Measurements from ENCODE around the gene CCP110.

DNA sequence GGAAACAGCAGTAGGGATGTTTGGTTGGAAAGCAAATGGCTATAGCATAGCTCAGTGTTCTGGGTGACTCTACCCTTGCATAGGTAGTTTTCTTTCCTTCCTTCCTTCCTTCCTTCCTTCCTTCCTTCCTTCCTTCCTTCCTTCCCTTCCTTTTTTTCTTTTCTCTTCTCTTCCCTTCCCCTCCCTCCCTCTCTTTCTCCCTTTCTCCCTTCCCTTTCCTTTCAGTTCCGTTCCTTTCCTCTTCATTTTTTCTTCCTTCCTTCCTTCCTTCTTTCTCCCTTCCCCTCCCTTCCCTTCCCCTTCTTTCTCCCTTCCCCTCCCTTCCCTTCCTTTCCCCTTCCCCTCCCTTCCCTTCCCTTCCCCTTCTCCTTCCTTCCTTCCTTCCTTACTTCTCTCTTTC is 33.1 kb upstream of the CCP110 start:
- TF ChIP-seq, protein P1, sequence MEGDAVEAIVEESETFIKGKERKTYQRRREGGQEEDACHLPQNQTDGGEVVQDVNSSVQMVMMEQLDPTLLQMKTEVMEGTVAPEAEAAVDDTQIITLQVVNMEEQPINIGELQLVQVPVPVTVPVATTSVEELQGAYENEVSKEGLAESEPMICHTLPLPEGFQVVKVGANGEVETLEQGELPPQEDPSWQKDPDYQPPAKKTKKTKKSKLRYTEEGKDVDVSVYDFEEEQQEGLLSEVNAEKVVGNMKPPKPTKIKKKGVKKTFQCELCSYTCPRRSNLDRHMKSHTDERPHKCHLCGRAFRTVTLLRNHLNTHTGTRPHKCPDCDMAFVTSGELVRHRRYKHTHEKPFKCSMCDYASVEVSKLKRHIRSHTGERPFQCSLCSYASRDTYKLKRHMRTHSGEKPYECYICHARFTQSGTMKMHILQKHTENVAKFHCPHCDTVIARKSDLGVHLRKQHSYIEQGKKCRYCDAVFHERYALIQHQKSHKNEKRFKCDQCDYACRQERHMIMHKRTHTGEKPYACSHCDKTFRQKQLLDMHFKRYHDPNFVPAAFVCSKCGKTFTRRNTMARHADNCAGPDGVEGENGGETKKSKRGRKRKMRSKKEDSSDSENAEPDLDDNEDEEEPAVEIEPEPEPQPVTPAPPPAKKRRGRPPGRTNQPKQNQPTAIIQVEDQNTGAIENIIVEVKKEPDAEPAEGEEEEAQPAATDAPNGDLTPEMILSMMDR (IDR thresholded peaks at IDR 0.05) = no peak
- TF ChIP-seq, protein P2, sequence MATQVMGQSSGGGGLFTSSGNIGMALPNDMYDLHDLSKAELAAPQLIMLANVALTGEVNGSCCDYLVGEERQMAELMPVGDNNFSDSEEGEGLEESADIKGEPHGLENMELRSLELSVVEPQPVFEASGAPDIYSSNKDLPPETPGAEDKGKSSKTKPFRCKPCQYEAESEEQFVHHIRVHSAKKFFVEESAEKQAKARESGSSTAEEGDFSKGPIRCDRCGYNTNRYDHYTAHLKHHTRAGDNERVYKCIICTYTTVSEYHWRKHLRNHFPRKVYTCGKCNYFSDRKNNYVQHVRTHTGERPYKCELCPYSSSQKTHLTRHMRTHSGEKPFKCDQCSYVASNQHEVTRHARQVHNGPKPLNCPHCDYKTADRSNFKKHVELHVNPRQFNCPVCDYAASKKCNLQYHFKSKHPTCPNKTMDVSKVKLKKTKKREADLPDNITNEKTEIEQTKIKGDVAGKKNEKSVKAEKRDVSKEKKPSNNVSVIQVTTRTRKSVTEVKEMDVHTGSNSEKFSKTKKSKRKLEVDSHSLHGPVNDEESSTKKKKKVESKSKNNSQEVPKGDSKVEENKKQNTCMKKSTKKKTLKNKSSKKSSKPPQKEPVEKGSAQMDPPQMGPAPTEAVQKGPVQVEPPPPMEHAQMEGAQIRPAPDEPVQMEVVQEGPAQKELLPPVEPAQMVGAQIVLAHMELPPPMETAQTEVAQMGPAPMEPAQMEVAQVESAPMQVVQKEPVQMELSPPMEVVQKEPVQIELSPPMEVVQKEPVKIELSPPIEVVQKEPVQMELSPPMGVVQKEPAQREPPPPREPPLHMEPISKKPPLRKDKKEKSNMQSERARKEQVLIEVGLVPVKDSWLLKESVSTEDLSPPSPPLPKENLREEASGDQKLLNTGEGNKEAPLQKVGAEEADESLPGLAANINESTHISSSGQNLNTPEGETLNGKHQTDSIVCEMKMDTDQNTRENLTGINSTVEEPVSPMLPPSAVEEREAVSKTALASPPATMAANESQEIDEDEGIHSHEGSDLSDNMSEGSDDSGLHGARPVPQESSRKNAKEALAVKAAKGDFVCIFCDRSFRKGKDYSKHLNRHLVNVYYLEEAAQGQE (IDR thresholded peaks at IDR 0.05; ENCODE audit: insufficient read depth in 1 of 2, low read depth in 2 of 2, low read length in 1 of 2) = no peak
- TF ChIP-seq POLR2AphosphoS5 (IDR thresholded peaks at IDR 0.05; ENCODE audit: low read depth, low read length) = no peak
- TF ChIP-seq SIN3A (IDR thresholded peaks at IDR 0.05; ENCODE audit: borderline replicate concordance, insufficient read depth, low read depth, low read length) = no peak
